Measurements from ENCODE around the gene TMEM161A.

- TF ChIP-seq USF2 (CRISPR knock-in tag; IDR thresholded peaks at IDR 0.05), result no peak
- TF ChIP-seq ZNF561 (CRISPR knock-in tag; conservative IDR thresholded peaks at IDR 0.05), result no peak
- TF ChIP-seq ARNT (IDR thresholded peaks at IDR 0.05), result no peak
Measured at GRCh38 chr19:19159534-19159933, 21.3 kb upstream of the TMEM161A start.
